ENCODE measurements around the gene UQCR11.

UQCR11 gene

GRCh38 chr19:1567116-1567847 is 38.0 kb downstream of the UQCR11 start:
- peak; percentile 71 for DNase-seq (ENCODE audit: low spot score)

GRCh38 chr19:1566392-1567115 is 38.7 kb downstream of the UQCR11 start:
- peak; percentile 96 for DNase-seq (ENCODE audit: low spot score)

GRCh38 chr19:1563251-1563650 is 42.0 kb downstream of the UQCR11 start:
- no peak for DNase-seq (ENCODE audit: low spot score)

GRCh38 chr19:1561236-1561842 is 43.9 kb downstream of the UQCR11 start:
- DNase-seq (ENCODE audit: low spot score): no peak

GRCh38 chr19:1560286-1560882 is 44.9 kb downstream of the UQCR11 start:
- no peak for DNase-seq (ENCODE audit: low spot score)

- DNase-seq (ENCODE audit: low spot score): no peak
Measured at GRCh38 chr19:1558552-1558951, 46.7 kb downstream of the UQCR11 start.

- DNase-seq (ENCODE audit: low spot score): no peak
Measured at GRCh38 chr19:1556390-1557070, 48.7 kb downstream of the UQCR11 start.

GRCh38 chr19:1555487-1556389 is 49.5 kb downstream of the UQCR11 start:
- DNase-seq (ENCODE audit: low spot score): no peak

- DNase-seq (ENCODE audit: low spot score): no peak
Measured at GRCh38 chr19:1554968-1555367, 50.3 kb downstream of the UQCR11 start.

- no peak for DNase-seq (ENCODE audit: low spot score)
Measured at GRCh38 chr19:1553415-1553814, 51.8 kb downstream of the UQCR11 start.

GRCh38 chr19:1551068-1552040 is 53.9 kb downstream of the UQCR11 start:
- DNase-seq (ENCODE audit: low spot score): no peak

GRCh38 chr19:1549332-1549945 is 55.8 kb downstream of the UQCR11 start:
- no peak for DNase-seq (ENCODE audit: low spot score)

Data from HuH-7.5 (cell line).